Parathyroid adenoma (tissue), 2 donors: Measurements from ENCODE around the gene JAK3.
A peak's percentile ranks its signal among the peaks of the same experiment; 100 is the strongest.

ENCODE experiments used
- H2AFZ ChIP-seq: fragments of 300-600 bp; sonication (generic); one replicate; pipeline ENCODE4 v1.7.0; 2017; ENCODE audit warnings: antibody characterized with exemption, mild to moderate bottlenecking
- H3K27ac ChIP-seq: fragments of 300-600 bp; sonication (generic); one replicate; pipeline ENCODE4 v1.7.0; 2017
- H3K27me3 ChIP-seq: fragments of 300-600 bp; sonication (generic); one replicate; pipeline ENCODE4 v1.7.0; 2017; ENCODE audit warnings: low read length; ENCODE audit not compliant: control insufficient read depth, insufficient read depth
- H3K36me3 ChIP-seq: fragments of 300-600 bp; sonication (generic); one replicate; pipeline ENCODE4 v1.7.0; 2017; ENCODE audit warnings: low read length; ENCODE audit not compliant: control insufficient read depth, insufficient read depth
- H3K4me1 ChIP-seq: fragments of 300-600 bp; sonication (generic); one replicate; pipeline ENCODE4 v1.7.0; 2017; ENCODE audit warnings: control low read depth
- H3K4me2 ChIP-seq: fragments of 300-600 bp; sonication (generic); one replicate; pipeline ENCODE4 v1.7.0; 2017; ENCODE audit warnings: low read length
- H3K4me3 ChIP-seq: fragments of 300-600 bp; sonication (generic); one replicate; pipeline ENCODE4 v1.7.0; 2017; ENCODE audit warnings: low read depth, low read length
- H3K79me2 ChIP-seq: fragments of 300-600 bp; sonication (generic); one replicate; pipeline ENCODE4 v1.7.0; 2017; ENCODE audit warnings: control low read depth
- H3K9ac ChIP-seq: fragments of 300-600 bp; sonication (generic); one replicate; pipeline ENCODE4 v1.7.0; 2017; ENCODE audit warnings: mild to moderate bottlenecking
- H3K9me3 ChIP-seq: fragments of 300-600 bp; sonication (generic); one replicate; pipeline ENCODE4 v1.7.0; 2017; ENCODE audit warnings: low read length; ENCODE audit not compliant: control insufficient read depth
- CTCF ChIP-seq: fragments of 300-600 bp; sonication (generic); IDR thresholded peaks from one replicate; pipeline ENCODE4 v1.7.0; 2017; ENCODE audit warnings: antibody characterized with exemption, mild to moderate bottlenecking
- donor health status: primary hyperparathyroidism.

Gene JAK3

GRCh38 chr19:17841371-17841809, 6.4 kb downstream of the JAK3 start:
- no peaks in the 10 kb centered on the region for H3K9me3 ChIP-seq
- H3K4me2 ChIP-seq = no peak overlapping the region
- no peaks in the 10 kb centered on the region for H3K36me3 ChIP-seq
- no peaks in the 10 kb centered on the region for H3K79me2 ChIP-seq
- no peaks in the 10 kb centered on the region for H3K27me3 ChIP-seq
- no peak for TF ChIP-seq CTCF
- no peaks in the 10 kb centered on the region for H3K4me1 ChIP-seq
- H3K27ac ChIP-seq = no peak overlapping the region
- H3K4me3 ChIP-seq = no peak overlapping the region
- H2AFZ ChIP-seq = peak overlapping the region; percentile 27
- H3K9ac ChIP-seq = no peak overlapping the region

- Histone ChIP-seq H3K27ac (no peak overlapping the region), H3K79me2 (no peaks in the 10 kb centered on the region), H3K27me3 (no peaks in the 10 kb centered on the region), H3K4me3 (no peak overlapping the region), H3K9ac (no peak overlapping the region), H2AFZ (no peak overlapping the region), H3K4me1 (no peaks in the 10 kb centered on the region), H3K9me3 (no peaks in the 10 kb centered on the region), H3K4me2 (no peak overlapping the region), H3K36me3 (no peaks in the 10 kb centered on the region)
- TF ChIP-seq CTCF = no peak
Observed at GRCh38 chr19:17840019-17840418, 7.8 kb downstream of the JAK3 start.

- Histone ChIP-seq H3K79me2 (no peaks in the 10 kb centered on the region), H3K27me3 (no peaks in the 10 kb centered on the region), H3K4me2 (no peak overlapping the region), H3K9me3 (no peaks in the 10 kb centered on the region), H3K27ac (no peak overlapping the region), H3K36me3 (no peaks in the 10 kb centered on the region), H2AFZ (no peak overlapping the region), H3K4me3 (no peak overlapping the region), H3K4me1 (no peaks in the 10 kb centered on the region), H3K9ac (no peak overlapping the region)
- TF ChIP-seq CTCF = no peak
Observed at GRCh38 chr19:17837972-17838371, 9.8 kb downstream of the JAK3 start.

GRCh38 chr19:17836530-17836929, 11.3 kb downstream of the JAK3 start:
- Histone ChIP-seq H2AFZ (no peak overlapping the region), H3K36me3 (no peaks in the 10 kb centered on the region), H3K9me3 (no peaks in the 10 kb centered on the region), H3K27ac (no peak overlapping the region), H3K27me3 (no peaks in the 10 kb centered on the region), H3K79me2 (no peaks in the 10 kb centered on the region), H3K4me2 (no peak overlapping the region), H3K9ac (no peak overlapping the region), H3K4me1 (no peaks in the 10 kb centered on the region), H3K4me3 (no peak overlapping the region)
- no peak for TF ChIP-seq CTCF

GRCh38 chr19:17835182-17836006, 12.4 kb downstream of the JAK3 start:
- H3K36me3 ChIP-seq = no peaks in the 10 kb centered on the region
- H3K4me1 ChIP-seq = no peaks in the 10 kb centered on the region
- H2AFZ ChIP-seq = no peak overlapping the region

More at GRCh38 chr19:17835182-17836006, 12.4 kb downstream of the JAK3 start:
- no peak overlapping the region for H3K4me2 ChIP-seq
- no peaks in the 10 kb centered on the region for H3K27me3 ChIP-seq
- no peak overlapping the region for H3K9ac ChIP-seq
- no peak for TF ChIP-seq CTCF
- H3K9me3 ChIP-seq = no peaks in the 10 kb centered on the region
- no peaks in the 10 kb centered on the region for H3K79me2 ChIP-seq
- no peak overlapping the region for H3K4me3 ChIP-seq
- H3K27ac ChIP-seq = no peak overlapping the region
